Measurements from ENCODE around the gene APBA2.

The APBA2 gene

DNA sequence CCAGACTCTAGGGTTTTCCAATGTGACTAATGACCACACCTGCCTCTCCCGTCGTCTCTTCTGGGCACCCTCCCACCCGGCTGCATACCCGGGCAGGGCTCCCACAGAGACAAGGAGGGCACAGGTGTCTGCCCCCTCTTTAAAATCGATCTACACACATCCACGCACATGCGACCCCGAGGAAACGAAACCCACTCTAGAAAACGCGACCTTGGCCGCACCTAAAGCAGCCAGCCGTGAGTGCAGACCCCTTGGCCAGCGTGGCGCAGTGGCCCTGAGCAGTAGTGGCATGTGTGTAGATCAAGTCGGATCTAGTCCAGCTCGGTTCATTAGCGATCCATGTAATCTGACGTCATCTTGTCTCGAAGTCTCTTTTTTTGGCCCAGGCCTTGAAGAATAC is 232.0 kb downstream of the APBA2 start:
- Histone ChIP-seq H3K9me3 (ENCODE audit: insufficient read depth, low read depth, low read length) (no peaks in the 10 kb centered on the region), H2AFZ (ENCODE audit: low read length) (no peak overlapping the region), H4K20me1 (ENCODE audit: insufficient read depth, low read length, poor library complexity, severe bottlenecking) (no peaks in the 10 kb centered on the region), H3K4me2 (ENCODE audit: low read depth, low read length, poor library complexity, severe bottlenecking) (no peak overlapping the region), H3K79me2 (ENCODE audit: insufficient read depth, low read length) (no peaks in the 10 kb centered on the region), H3K4me3 (ENCODE audit: low read length, poor library complexity, severe bottlenecking) (no peak overlapping the region), H3K9me2 (replicated peaks; ENCODE audit: low read depth, low read length) (no peaks in the 10 kb centered on the region), H3K4me1 (ENCODE audit: insufficient read depth, low read length, poor library complexity, severe bottlenecking) (peaks cover 5% of the 10 kb centered on the region), H3K27me3 (ENCODE audit: insufficient read depth, low read length, poor library complexity, severe bottlenecking) (no peaks in the 10 kb centered on the region), H3K36me3 (ENCODE audit: insufficient read depth, low read length) (peaks cover 6% of the 10 kb centered on the region; the same call in 1 of the 2 replicates), H3K9ac (ENCODE audit: low read depth, low read length, poor library complexity, severe bottlenecking) (no peak overlapping the region), H3F3A (ENCODE audit: low read depth) (no peaks in the 10 kb centered on the region)
- TF ChIP-seq EZH2phosphoT487 (IDR thresholded peaks at IDR 0.05; ENCODE audit: borderline replicate concordance) = no peak
- TF ChIP-seq, protein P1, sequence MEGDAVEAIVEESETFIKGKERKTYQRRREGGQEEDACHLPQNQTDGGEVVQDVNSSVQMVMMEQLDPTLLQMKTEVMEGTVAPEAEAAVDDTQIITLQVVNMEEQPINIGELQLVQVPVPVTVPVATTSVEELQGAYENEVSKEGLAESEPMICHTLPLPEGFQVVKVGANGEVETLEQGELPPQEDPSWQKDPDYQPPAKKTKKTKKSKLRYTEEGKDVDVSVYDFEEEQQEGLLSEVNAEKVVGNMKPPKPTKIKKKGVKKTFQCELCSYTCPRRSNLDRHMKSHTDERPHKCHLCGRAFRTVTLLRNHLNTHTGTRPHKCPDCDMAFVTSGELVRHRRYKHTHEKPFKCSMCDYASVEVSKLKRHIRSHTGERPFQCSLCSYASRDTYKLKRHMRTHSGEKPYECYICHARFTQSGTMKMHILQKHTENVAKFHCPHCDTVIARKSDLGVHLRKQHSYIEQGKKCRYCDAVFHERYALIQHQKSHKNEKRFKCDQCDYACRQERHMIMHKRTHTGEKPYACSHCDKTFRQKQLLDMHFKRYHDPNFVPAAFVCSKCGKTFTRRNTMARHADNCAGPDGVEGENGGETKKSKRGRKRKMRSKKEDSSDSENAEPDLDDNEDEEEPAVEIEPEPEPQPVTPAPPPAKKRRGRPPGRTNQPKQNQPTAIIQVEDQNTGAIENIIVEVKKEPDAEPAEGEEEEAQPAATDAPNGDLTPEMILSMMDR (conservative IDR thresholded peaks at IDR 0.05; ENCODE audit: low read length) = no peak

DNA sequence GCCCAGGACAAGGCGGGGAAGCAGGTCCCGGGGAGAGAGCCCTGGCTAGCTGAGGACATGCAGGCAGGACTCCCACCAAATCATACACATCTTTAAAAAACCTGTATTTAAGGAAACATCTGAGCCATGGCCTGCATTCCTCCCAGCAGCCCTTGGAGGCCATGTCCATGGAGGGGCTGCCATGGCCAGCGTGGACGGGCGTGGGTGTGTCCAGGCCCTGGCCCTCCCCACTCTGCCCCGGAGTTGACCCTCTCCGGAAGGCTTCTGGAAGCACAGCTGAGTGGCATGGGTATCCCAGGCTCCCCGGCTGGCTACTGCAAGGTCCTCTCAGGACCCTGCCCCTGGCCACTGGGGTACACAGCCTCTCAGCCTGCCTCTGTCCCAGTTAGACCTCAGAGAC is 234.1 kb downstream of the APBA2 start:
- no peaks in the 10 kb centered on the region for H3K9me2 ChIP-seq (replicated peaks; ENCODE audit: low read depth, low read length)
- no peak overlapping the region for H2AFZ ChIP-seq (ENCODE audit: low read length)
- H3K79me2 ChIP-seq (ENCODE audit: insufficient read depth, low read length) = no peaks in the 10 kb centered on the region
- TF ChIP-seq, protein P1 (conservative IDR thresholded peaks at IDR 0.05; ENCODE audit: low read length) = no peak
- TF ChIP-seq EZH2phosphoT487 (IDR thresholded peaks at IDR 0.05; ENCODE audit: borderline replicate concordance) = no peak
- peaks cover 9% of the 10 kb centered on the region for H3K4me1 ChIP-seq (ENCODE audit: insufficient read depth, low read length, poor library complexity, severe bottlenecking)
- no peaks in the 10 kb centered on the region for H3K27me3 ChIP-seq (ENCODE audit: insufficient read depth, low read length, poor library complexity, severe bottlenecking)
- H4K20me1 ChIP-seq (ENCODE audit: insufficient read depth, low read length, poor library complexity, severe bottlenecking) = no peaks in the 10 kb centered on the region
- H3K4me3 ChIP-seq (ENCODE audit: low read length, poor library complexity, severe bottlenecking) = no peak overlapping the region
- no peaks in the 10 kb centered on the region for H3F3A ChIP-seq (ENCODE audit: low read depth)
- H3K9ac ChIP-seq (ENCODE audit: low read depth, low read length, poor library complexity, severe bottlenecking) = no peak overlapping the region
- no peaks in the 10 kb centered on the region for H3K9me3 ChIP-seq (ENCODE audit: insufficient read depth, low read depth, low read length)
- H3K36me3 ChIP-seq (ENCODE audit: insufficient read depth, low read length) = no peaks in the 10 kb centered on the region
- no peak overlapping the region for H3K4me2 ChIP-seq (ENCODE audit: low read depth, low read length, poor library complexity, severe bottlenecking)

DNA sequence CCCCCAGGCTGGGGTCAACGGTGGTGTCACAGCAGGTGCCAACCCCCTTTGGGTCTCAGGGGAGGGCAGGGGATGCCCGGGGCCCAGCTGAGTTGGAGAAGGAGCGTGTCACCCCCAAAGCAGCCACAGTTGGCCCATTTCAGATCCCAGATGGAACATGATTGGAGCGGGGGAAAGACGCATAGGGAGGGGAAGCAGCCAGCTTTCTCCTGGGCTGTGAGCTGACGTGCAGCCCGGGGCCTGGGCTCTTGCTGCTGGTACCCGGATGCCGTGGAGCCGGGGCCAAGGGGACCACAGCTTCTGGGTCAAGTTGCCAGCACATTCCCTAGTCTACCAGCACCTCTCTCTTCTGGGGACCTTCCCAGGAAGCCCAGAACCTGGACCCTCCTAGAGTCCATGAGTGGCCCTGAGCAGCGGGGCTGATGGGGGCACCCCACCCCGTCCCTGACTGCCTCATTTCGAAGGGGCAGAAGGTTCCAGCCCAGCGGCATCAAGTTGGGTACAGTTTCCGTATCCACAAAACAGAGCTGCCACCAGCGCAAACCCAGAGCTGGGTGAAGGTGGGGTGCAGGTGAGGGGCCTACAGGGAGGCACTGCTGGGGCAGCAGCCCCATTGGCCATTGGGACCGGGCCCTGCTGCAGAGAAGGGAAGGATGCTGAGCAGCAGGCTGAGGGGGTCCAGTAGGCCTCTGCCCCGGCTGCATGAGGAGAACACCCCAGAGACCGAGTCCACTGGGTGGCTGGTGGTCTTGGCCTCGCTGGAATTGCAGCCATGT is 235.0 kb downstream of the APBA2 start:
- TF ChIP-seq, protein P1 (conservative IDR thresholded peaks at IDR 0.05; ENCODE audit: low read length) = no peak
- TF ChIP-seq EZH2phosphoT487 (IDR thresholded peaks at IDR 0.05; ENCODE audit: borderline replicate concordance) = no peak
- Histone ChIP-seq H3K27me3 (ENCODE audit: insufficient read depth, low read length, poor library complexity, severe bottlenecking) (no peaks in the 10 kb centered on the region), H3K79me2 (ENCODE audit: insufficient read depth, low read length) (no peaks in the 10 kb centered on the region), H4K20me1 (ENCODE audit: insufficient read depth, low read length, poor library complexity, severe bottlenecking) (no peaks in the 10 kb centered on the region), H3F3A (ENCODE audit: low read depth) (no peaks in the 10 kb centered on the region), H2AFZ (ENCODE audit: low read length) (no peak overlapping the region), H3K9ac (ENCODE audit: low read depth, low read length, poor library complexity, severe bottlenecking) (no peak overlapping the region), H3K4me3 (ENCODE audit: low read length, poor library complexity, severe bottlenecking) (no peak overlapping the region), H3K9me3 (ENCODE audit: insufficient read depth, low read depth, low read length) (no peaks in the 10 kb centered on the region), H3K4me2 (ENCODE audit: low read depth, low read length, poor library complexity, severe bottlenecking) (no peak overlapping the region), H3K9me2 (replicated peaks; ENCODE audit: low read depth, low read length) (no peaks in the 10 kb centered on the region), H3K4me1 (ENCODE audit: insufficient read depth, low read length, poor library complexity, severe bottlenecking) (peaks cover 9% of the 10 kb centered on the region), H3K36me3 (ENCODE audit: insufficient read depth, low read length) (no peaks in the 10 kb centered on the region)
